HCT116 (cell line): Measurements from ENCODE around the gene UVRAG.

Experiments
- CBX3 ChIP-seq: IDR thresholded peaks from 2 replicates; pipeline ENCODE4 v1.6.1; 2012; ENCODE audit warnings: low read depth
- CEBPB ChIP-seq: IDR thresholded peaks from 2 replicates; pipeline ENCODE4 v1.6.1; 2012; ENCODE audit warnings: low read depth
- EGR1 ChIP-seq: IDR thresholded peaks from 2 replicates; pipeline ENCODE4 v1.6.1; 2012; ENCODE audit warnings: low read depth
- EZH2 ChIP-seq: fragments of 200-600 bp; sonication (generic); IDR thresholded peaks from 2 replicates; pipeline ENCODE4 v1.6.1; 2017; ENCODE audit warnings: antibody characterized with exemption, mixed run types
- EZH2phosphoT487 ChIP-seq: fragments of 200-600 bp; IDR thresholded peaks from 2 replicates; pipeline ENCODE4 v1.6.1; 2018; ENCODE audit warnings: antibody characterized with exemption, borderline replicate concordance
- JUND ChIP-seq: IDR thresholded peaks from 2 replicates; pipeline ENCODE4 v1.6.1; 2012
- POLR2A ChIP-seq: IDR thresholded peaks from 2 replicates; pipeline ENCODE4 v1.7.0; 2011; ENCODE audit warnings: borderline replicate concordance; ENCODE audit not compliant: insufficient read depth, insufficient read length; ENCODE audit errors: extremely low read depth
- POLR2AphosphoS5 ChIP-seq: IDR thresholded peaks from 2 replicates; pipeline ENCODE4 v1.6.1; 2011; ENCODE audit warnings: mild to moderate bottlenecking, low read depth, low read length, moderate library complexity
- RAD21 ChIP-seq: IDR thresholded peaks from 2 replicates; pipeline ENCODE4 v1.6.1; 2012; ENCODE audit warnings: low read depth, mild to moderate bottlenecking
- SRF ChIP-seq: IDR thresholded peaks from 2 replicates; pipeline ENCODE4 v1.6.1; 2012; ENCODE audit warnings: low read depth
- ZFX ChIP-seq: fragments of 450-650 bp; IDR thresholded peaks from 2 replicates; pipeline ENCODE4 v1.6.1; 2017
- TF ChIP-seq, protein P1 (sequence below), 3 experiments: fragments of 200-600 bp in 1 of 3; sonication (generic) in 1 of 3; IDR thresholded peaks in 2 of 3; conservative IDR thresholded peaks in 1 of 3; 2 replicates each; pipeline ENCODE4 v1.5.1; 2012 to 2017; ENCODE audit warnings: low read depth in 2 of 3, low read length in 2 of 3, antibody characterized with exemption in 1 of 3, borderline replicate concordance in 1 of 3, control low read depth in 1 of 3, mild to moderate bottlenecking in 1 of 3, mixed read lengths in 1 of 3, mixed run types in 1 of 3, moderate library complexity in 1 of 3; ENCODE audit not compliant: insufficient read depth in 1 of 3
- TF ChIP-seq, protein P2 (sequence below): IDR thresholded peaks from 2 replicates; pipeline ENCODE4 v1.6.1; 2012

DNA sequence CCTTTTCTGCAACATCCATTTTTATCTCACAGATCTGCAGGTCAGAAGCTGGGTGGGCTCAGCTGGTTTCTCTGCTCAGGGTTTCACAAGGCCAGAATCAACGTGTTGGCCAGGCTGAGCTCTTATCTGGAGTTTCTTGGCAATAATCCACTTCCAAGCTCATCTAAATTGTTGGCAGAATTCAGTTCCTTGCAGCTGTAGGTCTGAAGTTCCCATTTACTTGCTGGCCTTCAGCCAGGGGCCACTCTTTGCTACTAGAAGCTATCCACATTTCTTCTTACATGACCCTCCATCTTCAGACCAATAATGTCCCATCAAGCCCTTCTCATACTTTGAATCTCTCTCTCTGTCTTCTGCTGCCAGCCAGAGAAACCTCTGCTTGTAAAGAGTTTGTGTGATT lies 287.8 kb downstream of the UVRAG start:
- TF ChIP-seq EZH2, result no peak
- no peak for TF ChIP-seq POLR2AphosphoS5
- TF ChIP-seq POLR2A, result no peak
- TF ChIP-seq, protein P1, sequence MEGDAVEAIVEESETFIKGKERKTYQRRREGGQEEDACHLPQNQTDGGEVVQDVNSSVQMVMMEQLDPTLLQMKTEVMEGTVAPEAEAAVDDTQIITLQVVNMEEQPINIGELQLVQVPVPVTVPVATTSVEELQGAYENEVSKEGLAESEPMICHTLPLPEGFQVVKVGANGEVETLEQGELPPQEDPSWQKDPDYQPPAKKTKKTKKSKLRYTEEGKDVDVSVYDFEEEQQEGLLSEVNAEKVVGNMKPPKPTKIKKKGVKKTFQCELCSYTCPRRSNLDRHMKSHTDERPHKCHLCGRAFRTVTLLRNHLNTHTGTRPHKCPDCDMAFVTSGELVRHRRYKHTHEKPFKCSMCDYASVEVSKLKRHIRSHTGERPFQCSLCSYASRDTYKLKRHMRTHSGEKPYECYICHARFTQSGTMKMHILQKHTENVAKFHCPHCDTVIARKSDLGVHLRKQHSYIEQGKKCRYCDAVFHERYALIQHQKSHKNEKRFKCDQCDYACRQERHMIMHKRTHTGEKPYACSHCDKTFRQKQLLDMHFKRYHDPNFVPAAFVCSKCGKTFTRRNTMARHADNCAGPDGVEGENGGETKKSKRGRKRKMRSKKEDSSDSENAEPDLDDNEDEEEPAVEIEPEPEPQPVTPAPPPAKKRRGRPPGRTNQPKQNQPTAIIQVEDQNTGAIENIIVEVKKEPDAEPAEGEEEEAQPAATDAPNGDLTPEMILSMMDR (IDR thresholded peaks at IDR 0.05 in 2 of 3, conservative IDR thresholded peaks at IDR 0.05 in 1 of 3; ENCODE audit: borderline replicate concordance in 1 of 3, insufficient read depth in 1 of 3, low read depth in 2 of 3, low read length in 2 of 3), result no peak
- TF ChIP-seq CEBPB, result no peak
- TF ChIP-seq ZFX, result no peak
- TF ChIP-seq EZH2phosphoT487, result no peak
- TF ChIP-seq JUND, result no peak
- no peak for TF ChIP-seq RAD21
- TF ChIP-seq, protein P2, sequence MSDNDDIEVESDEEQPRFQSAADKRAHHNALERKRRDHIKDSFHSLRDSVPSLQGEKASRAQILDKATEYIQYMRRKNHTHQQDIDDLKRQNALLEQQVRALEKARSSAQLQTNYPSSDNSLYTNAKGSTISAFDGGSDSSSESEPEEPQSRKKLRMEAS, result no peak
- TF ChIP-seq SRF, result no peak
- TF ChIP-seq CBX3, result no peak
- no peak for TF ChIP-seq EGR1
